NCI-H82 (cell line): ENCODE results near the gene ENOX1.
A peak's percentile ranks its signal among the peaks of the same experiment; 100 is the strongest.
"Not testable (repeated sequence)": the region's sequence is repeated elsewhere in the genome, so short reads cannot be mapped to it uniquely, and the experiment has no call there.

Experiments used
- DNase-seq: peaks from one replicate; lab custom pipeline; 2025; lab: John Stamatoyannopoulos, UW

The ENOX1 gene

GRCh38 chr13:43356567-43356966 lies 430.2 kb downstream of the ENOX1 start:
- no peak for DNase-seq

GRCh38 chr13:43355774-43356173 lies 431.0 kb downstream of the ENOX1 start:
- no peak for DNase-seq

DNA sequence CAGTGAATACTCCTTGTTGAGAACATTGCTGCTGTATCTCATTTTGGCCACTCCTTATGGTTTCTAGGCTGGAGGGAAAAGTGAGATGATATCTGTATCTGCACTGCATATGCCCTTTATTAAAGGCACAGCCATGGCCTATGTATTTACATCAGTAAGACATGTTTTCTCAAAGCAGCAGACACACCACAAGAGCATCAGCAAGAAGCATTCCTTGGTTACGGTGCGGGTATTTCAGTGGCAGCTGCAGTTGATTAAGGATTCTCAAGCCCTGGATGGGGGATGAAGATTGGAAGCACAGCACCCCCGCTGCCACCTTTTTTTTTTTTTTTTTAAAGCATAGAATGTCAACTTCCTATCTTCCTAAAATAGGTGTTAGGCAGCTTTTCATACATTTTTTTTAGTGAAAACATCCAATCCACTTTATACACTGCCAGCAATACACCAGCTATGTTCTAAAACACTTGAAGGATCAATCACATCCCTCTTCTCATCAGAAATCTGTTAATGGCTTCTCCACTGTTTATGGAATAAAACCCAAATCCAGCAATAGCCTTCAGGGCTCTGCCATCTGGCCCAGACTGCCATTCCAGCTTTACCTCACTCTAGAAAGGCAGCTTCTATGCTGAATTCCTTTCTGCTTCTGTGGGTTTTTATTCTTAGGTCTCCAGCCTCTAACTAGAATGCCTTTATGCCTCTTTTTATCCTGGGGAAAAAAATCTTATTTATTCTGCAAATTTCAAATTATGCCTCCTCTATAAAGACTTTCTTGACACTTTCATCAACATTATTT lies 432.4 kb downstream of the ENOX1 start:
- DNase-seq, result peak; percentile 42

- DNase-seq, result no peak
Measured at GRCh38 chr13:43353631-43354030, 433.1 kb downstream of the ENOX1 start.

- not testable (repeated sequence) for DNase-seq
Measured at GRCh38 chr13:43351612-43352011, 435.2 kb downstream of the ENOX1 start.

- no peak for DNase-seq
Measured at GRCh38 chr13:43348397-43348796, 438.4 kb downstream of the ENOX1 start.

GRCh38 chr13:43347877-43348276 lies 438.9 kb downstream of the ENOX1 start:
- DNase-seq, result no peak

DNA sequence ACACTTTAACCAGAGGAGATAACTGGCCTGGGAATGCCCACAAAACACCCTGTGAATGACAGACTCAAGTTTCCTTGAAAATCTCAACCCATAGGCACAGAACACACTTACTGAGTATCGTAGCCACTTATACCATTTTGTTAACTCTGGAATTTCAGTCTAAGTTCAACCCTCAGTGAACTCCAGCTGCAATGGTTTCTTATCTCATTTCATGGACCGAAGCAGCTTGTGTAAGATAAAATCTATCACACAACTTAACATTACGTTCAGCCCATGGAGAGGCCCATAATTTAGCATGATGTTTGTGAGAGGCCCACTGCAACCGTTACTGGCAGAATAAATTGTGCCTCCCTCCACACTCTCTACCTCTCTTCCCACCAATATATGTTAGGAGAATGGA lies 440.3 kb downstream of the ENOX1 start:
- DNase-seq, result no peak

GRCh38 chr13:43343645-43344044 lies 443.1 kb downstream of the ENOX1 start:
- no peak for DNase-seq

- DNase-seq, result no peak
Measured at GRCh38 chr13:43339805-43340550, 446.8 kb downstream of the ENOX1 start.

GRCh38 chr13:43339145-43339804 lies 447.5 kb downstream of the ENOX1 start:
- no peak for DNase-seq

GRCh38 chr13:43335764-43336163 lies 451.0 kb downstream of the ENOX1 start:
- no peak for DNase-seq

DNA sequence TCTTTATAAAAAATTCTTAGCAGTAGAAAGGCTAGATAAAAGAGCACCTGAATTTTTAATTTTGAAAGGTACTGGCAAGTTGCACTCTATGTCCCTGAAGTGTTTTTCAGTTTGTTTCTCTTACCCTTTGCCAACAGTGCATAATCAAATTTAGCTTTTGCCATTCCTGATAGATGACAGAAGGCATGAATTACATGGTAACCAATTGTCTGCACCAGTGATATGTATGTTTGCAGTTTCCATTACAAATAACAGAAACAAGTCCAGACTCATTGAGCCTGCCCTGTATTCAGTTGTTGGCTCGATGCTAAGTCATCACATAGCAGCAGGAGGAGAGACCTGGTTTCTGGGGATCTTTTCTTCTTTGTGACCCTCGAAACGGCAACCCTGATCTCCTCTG lies 453.6 kb downstream of the ENOX1 start:
- no peak for DNase-seq

GRCh38 chr13:43331672-43332071 lies 455.1 kb downstream of the ENOX1 start:
- DNase-seq, result no peak

DNA sequence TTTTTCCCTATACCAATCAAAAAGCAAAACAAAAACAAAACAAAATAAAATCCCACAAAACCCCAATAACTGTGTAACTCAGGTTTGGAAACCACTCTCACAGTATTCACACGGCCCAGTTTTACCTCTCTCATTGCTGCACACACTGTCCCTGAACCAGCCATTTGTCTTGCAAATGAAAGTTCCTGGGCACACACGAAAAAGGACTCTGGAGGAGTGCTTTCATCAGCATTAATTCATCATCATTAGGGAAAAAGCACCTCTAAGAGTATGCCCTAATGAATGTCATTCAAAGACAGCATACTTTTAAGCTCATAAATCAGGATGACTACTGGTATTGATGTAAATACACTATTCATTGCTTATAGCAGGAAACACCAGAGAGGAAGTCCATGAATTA lies 457.1 kb downstream of the ENOX1 start:
- DNase-seq, result no peak

GRCh38 chr13:43328907-43329306 lies 457.9 kb downstream of the ENOX1 start:
- no peak for DNase-seq

- DNase-seq, result no peak
Measured at GRCh38 chr13:43326100-43326499, 460.7 kb downstream of the ENOX1 start.

DNA sequence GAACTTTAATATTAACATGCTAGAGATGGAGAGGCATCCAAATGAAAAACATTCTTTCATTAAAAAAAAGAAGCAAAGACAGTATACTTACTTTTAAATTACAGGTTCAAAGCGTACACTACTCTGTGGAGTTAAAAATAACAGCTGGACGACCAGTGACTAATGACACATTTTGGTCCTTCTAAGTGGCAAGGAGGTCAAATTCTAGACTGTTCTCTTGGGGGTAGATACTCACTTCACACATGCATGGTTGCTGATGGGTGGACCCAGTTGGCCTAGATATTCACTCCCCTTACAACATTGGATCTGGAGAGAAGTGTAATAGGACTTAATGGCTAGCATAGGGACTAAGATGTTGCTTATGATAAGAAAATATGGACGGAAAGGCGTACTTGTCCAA lies 461.1 kb downstream of the ENOX1 start:
- DNase-seq, result no peak

DNA sequence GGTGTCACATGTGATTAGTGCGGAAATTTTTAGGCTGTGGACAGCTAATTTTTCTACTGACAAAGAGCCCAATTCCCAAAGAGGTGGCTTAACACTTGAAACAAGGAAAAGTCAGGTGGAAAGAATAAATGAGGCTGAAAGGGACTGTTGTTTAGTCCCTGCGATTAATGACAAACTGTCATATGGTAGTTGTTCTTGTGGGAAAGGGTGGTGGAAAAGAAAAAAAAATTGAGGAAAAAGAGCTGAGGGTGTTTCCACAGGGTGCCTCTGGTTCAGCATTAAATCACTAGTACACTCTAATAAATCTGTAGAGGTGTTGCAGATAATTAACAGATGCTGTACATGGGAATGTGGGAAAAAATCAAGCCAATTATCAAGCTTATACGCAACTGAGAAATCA lies 462.6 kb downstream of the ENOX1 start:
- DNase-seq, result peak; percentile 46

GRCh38 chr13:43319617-43320444 lies 466.9 kb downstream of the ENOX1 start:
- DNase-seq, result no peak

GRCh38 chr13:43316946-43317353 lies 469.8 kb downstream of the ENOX1 start:
- DNase-seq, result peak; percentile 20

DNA sequence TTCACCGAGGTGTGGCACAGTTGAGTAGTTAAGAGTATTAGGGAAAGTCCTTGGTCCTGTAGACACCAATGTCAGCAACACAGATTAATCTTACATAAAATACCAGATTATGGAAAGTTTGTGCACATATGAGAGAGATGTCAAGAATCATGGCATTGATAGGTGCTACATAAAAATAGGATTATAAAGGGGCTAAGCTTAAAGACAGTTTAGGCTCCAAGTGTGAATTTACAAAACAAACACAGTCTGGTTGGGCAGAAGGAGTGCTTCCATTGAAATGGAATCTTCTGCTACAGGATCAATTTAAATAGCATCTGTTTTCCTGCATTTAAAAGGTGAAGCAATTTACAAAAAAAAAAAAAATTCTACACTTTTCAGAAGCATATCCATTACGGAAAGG lies 470.5 kb downstream of the ENOX1 start:
- peak; percentile 62 for DNase-seq
